ENCODE data around the gene TAF9.
"Not testable (repeated sequence)": the region's sequence is repeated elsewhere in the genome, so short reads cannot be mapped to it uniquely, and the experiment has no call there.

TAF9 gene

DNA sequence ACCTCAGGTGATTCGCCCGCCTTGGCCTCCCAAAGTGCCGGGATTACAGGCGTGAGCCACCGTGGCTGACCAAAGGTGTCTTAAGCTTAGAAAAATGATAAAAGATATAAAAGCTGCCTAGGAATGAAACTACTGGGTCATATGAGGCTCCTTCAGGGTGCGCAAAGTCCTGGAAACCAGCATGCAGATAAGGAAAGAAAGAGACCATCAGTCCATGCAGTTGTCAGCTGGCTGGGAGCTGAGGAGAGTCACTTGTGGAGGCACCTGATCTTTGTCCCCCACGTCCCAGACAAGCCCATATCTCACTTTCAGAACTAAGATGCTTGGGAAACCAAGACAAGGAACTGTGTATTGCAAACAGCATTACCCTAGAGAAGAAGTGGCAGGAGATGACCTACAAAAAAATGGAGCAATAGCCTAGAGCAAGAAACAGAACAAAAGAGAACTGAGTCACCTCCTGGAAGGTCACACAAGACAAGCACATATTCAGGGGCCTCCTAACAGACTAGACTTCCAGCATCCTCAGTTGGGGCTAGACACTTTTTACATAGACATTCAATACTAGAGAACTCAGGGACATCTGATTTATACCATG is 33.9 kb downstream of the TAF9 start:
- DNase-seq: no peak

DNA sequence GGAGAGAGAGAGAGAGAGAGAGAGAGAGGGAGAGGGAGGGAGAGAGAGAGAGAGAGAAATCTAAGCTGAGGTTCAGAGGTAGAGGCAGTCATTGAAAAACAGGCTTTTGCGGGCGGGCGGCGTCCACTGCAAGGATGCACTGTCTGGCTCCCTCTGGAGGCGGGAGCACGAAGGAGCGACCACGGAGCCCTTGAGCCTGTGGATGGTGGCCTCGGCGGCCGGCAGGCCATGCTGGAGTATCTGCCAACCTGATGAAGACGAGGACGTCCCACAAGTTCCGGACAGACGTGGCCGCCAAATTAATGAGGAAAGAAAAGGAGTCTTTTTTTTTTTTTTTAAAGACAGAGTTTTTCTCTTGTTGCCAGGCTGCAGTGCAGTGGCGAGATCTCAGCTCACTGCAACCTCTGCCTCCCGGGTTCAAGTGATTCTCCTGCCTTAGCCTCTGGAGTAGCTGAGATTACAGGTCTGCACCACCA is 34.5 kb downstream of the TAF9 start:
- DNase-seq: peak; percentile 93

DNA sequence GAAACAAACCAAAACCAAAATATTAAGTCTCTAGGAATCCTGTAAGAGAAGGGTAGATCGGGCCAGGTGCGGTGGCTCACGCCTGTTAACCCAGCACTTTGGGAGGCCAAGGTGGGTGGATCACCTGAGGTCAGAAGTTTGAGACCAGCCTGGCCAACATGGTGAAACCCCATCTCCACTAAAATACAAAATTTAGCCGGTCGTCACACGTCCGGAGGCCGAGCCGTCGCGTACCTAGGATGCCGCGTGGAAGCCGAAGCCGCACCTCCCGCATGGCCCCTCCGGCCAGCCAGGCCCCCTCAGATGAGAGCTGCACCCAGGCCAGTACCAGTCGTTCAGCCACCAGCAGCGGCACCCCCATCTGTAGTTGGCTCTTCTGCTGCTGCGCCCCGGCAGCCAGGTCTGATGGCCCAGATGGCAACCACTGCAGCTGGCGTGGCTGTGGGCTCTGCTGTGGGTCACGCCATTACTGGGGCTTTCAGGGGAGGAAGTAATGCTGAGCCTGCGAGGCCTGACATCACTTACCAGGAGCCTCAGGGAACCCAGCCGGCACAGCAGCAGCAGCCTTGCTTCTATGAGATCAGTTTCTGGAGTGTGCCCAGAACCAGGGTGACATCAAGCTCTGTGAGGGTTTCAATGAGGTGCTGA is 35.5 kb downstream of the TAF9 start:
- not testable (repeated sequence) for DNase-seq

DNA sequence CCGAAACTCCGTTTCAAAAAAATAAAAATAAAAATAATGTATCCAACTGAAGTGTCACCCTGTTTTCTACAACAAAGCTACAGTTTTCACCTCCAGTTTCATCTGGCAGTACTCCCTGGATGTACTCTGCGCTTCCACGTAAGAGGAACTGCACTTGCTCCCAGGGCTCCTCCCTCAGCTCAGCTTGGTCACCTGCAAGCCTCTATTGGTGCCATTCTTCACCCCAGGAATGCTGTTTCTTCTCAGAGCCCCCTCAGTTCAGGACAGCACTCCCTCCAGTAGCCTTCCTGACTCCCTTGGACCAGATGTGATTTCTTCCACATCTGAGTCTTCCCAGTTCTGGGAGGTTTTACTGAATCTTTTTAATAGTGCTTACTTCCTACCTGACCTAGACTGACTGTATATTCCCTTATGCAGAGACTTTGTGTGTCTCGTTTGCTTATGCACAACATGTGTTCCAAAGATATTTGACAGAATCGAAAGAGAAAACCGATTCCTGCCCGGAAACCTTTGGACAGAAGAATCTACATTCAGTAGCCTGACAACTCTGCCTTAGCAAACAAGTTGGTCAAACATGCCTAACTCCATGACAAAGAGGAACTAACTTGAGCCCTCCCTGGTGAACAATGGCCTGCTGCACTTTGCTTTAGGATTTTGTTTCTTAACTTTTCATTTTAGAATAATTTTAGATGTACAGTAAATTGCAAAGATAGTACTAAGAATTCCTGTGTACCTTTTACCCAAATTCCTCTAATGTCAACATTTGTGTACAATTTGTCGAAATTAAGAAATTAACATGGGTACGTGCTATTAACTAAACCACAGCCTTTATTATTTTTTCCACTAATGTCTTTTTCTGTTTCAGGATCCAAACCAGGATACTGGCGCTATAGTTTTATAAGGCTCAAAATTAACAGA is 37.5 kb downstream of the TAF9 start:
- peak; percentile 65 for DNase-seq

DNA sequence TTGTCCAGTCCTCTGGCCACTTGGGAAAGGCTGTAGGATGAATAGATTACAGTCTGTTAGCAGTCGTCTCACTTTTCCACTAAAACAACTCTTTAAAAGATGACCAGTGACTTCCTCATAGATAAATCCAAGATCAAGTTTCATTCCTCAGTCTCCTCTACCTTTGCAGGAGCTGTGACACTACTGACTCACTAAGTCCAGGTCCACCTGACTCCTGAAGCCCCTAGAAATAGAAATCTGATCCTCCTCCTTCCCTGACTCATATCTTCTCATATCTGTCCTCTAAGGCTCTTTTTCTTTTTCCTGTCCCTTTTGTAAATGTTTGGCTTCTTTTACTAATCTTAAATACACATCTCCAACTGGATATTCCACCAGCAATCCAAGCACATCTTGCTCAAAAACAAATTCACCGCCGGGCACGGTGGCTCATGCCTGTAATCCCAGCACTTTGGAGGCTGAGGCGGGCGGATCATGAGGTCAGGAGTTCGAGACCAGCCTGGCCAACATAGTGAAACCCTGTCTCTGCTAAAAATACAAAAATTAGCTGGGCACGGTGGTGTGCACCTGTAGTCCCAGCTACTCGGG is 39.3 kb downstream of the TAF9 start:
- DNase-seq: no peak

DNA sequence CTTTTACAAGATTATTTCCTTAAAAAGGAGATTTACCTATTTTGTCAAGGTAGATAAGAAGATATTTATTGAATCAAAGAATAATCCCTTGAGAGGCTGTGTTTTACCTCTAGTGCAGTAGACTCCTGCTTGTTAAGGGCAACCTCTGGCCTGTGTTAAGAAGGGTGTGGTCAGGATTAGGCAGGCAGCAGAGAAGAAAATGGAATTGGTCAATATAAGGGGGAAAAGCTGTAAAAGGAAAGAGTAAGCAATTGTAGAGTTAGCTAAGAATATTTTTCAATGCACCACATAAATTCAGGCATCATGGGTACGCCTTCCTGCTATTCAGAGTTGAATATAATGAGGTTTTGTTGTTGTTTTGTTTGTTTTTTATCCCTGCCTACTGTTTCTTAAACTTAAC is 43.0 kb downstream of the TAF9 start:
- no peak for DNase-seq

DNA sequence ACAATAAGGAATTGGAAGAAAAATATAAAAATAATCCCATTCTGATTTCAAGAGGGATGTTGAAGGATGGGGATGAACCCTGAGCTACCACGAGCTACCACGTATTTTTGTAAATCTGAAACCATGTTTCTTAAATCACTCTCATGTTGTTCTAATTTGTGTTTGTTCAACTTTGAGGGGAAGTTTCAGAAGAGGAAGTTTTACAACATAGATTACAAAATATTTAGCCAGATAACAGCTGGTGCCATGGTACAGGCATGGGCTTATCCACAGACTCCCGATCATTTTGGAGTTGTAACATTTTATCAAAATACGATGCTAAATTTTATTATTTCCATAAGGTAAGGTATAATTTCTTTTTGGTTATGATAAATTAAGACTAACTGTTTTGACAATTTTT is 51.9 kb downstream of the TAF9 start:
- peak; percentile 52 for DNase-seq

DNA sequence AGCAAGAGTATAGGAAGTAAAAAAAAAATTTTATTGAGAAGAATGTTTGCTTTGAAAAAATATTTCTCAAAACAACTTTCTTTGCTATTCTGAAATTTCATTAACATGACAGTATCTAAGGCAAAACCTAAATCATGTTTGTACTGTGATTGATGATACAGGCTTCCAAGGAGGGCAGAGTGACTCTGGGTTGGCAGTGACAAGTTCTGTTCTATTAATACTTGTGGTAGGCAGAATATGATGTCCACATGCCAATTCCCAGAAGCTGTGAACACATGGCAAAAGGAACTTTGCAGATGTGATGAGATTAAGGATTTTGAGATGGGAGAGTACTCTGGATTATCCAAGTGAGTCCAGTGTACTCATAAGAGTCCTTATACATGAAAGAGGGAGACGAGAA is 53.3 kb downstream of the TAF9 start:
- DNase-seq: no peak

Measured in hematopoietic multipotent progenitor cell treated with erythropoietin and hydrocortisone succinate and interleukin-3 and kit ligand, for 4 days (in vitro differentiated cells).